A549 (cell line): ENCODE measurements around the gene SH3RF3. TPM values are rescaled to one million over a fixed set of nuclear protein-coding genes. Genes with fewer than 3 reads are reported as not detected.

Experiments
- ATAC-seq, 2 experiments: fragments of 200-7000 bp in 1 of 2; fragments of >200 bp in 1 of 2; cut with Nextera tagmentation in 1 of 2; cut with Tn5 transposase in 1 of 2; 3 replicates each; pipeline versions ENCODE4 v1.8.0 to v1.9.1; 2018 to 2020; ENCODE audit warnings: mild to moderate bottlenecking in 1 of 2, moderate library complexity in 1 of 2
- CTCF ChIA-PET: fragments of 300-600 bp; sonication (Branson Sonifier 250); formaldehyde crosslinking; extraction: SDS; loops from one replicate; lab custom pipeline; 2021; ENCODE audit warnings: antibody characterized with exemption, inconsistent platforms; lab: Yijun Ruan, JAX
- POLR2A ChIA-PET: fragments of 350-600 bp; formaldehyde crosslinking; extraction: SDS; loops from one replicate; lab custom pipeline; 2021; ENCODE audit warnings: antibody characterized with exemption, inconsistent platforms; lab: Yijun Ruan, JAX
- DNase-seq, 2 experiments: peaks; one replicate each; pipeline versions ENCODE4 v3.0.0 to v3.0.0-alpha.2; 2011 to 2016; ENCODE audit warnings: low read depth in 1 of 2, low spot score in 1 of 2
- FAIRE-seq: peaks from 2 replicates; lab custom pipeline; 2011; peaks lifted over from hg19 to GRCh38; lab: Jason Lieb, UNC
- H3K27ac ChIP-seq, 2 experiments: fragments of >200 bp; sonication (Bioruptor Twin); formaldehyde crosslinking; 3 replicates each; pipeline ENCODE4 v1.5.1; 2016 to 2017
- H3K4me1 ChIP-seq: fragments of >200 bp; sonication (Bioruptor Twin); formaldehyde crosslinking; 3 replicates; pipeline ENCODE4 v1.6.1; 2016
- H3K4me2 ChIP-seq: fragments of >200 bp; sonication (Bioruptor Twin); formaldehyde crosslinking; 3 replicates; pipeline ENCODE4 v1.6.1; 2016
- H3K4me3 ChIP-seq: fragments of >200 bp; sonication (Bioruptor Twin); formaldehyde crosslinking; 3 replicates; pipeline ENCODE4 v1.5.1; 2016
- H3K9me3 ChIP-seq: fragments of >200 bp; sonication (Bioruptor Twin); formaldehyde crosslinking; 3 replicates; pipeline ENCODE4 v1.6.1; 2016
- BHLHE40 ChIP-seq: IDR thresholded peaks from 2 replicates; pipeline ENCODE4 v1.6.1; 2012; ENCODE audit warnings: low read depth, low read length, inconsistent platforms
- CBX2 ChIP-seq: fragments of 200-600 bp; sonication (generic); IDR thresholded peaks from 2 replicates; pipeline ENCODE4 v1.6.1; 2016; ENCODE audit warnings: low read depth, mild to moderate bottlenecking, borderline replicate concordance
- CEBPB ChIP-seq, 2 experiments: fragments of >200 bp in 1 of 2; sonication (Bioruptor Twin) in 1 of 2; formaldehyde crosslinking in 1 of 2; IDR thresholded peaks; 2 replicates each; pipeline ENCODE4 v1.6.1; 2012 to 2016
- CHD4 ChIP-seq: fragments of 200-600 bp; sonication (generic); IDR thresholded peaks from 2 replicates; pipeline ENCODE4 v1.6.1; 2016; ENCODE audit warnings: antibody characterized with exemption, mild to moderate bottlenecking, borderline replicate concordance
- CTCF ChIP-seq: fragments of >200 bp; sonication (Bioruptor Twin); formaldehyde crosslinking; IDR thresholded peaks from 3 replicates; pipeline ENCODE4 v1.5.1; 2016
- EHF ChIP-seq: fragments of 250-450 bp; sonication (Bioruptor Pico); IDR thresholded peaks from 2 replicates; pipeline ENCODE4 v1.5.0; 2020; ENCODE audit warnings: mild to moderate bottlenecking
- EHMT2 ChIP-seq: fragments of 200-600 bp; sonication (generic); IDR thresholded peaks from 2 replicates; pipeline ENCODE4 v1.6.1; 2016; ENCODE audit warnings: antibody characterized with exemption, low read depth, mild to moderate bottlenecking, moderate library complexity
- FOSL2 ChIP-seq, 2 experiments: fragments of 450-650 bp in 1 of 2; fragments of >200 bp in 1 of 2; sonication (Bioruptor Twin) in 1 of 2; formaldehyde crosslinking; IDR thresholded peaks; 2 replicates each; pipeline versions ENCODE4 v1.5.0 to v1.6.1; 2016 to 2020; ENCODE audit warnings: mild to moderate bottlenecking in 1 of 2, moderate library complexity in 1 of 2
- FOXS1 ChIP-seq: fragments of 250-450 bp; sonication (Bioruptor Pico); IDR thresholded peaks from 2 replicates; pipeline ENCODE4 v1.5.0; 2020; ENCODE audit warnings: mild to moderate bottlenecking, moderate library complexity
- GATA3 ChIP-seq: IDR thresholded peaks from 2 replicates; pipeline ENCODE4 v1.6.1; 2012; ENCODE audit warnings: borderline replicate concordance
- HOXA7 ChIP-seq: fragments of 250-450 bp; sonication (Bioruptor Pico); IDR thresholded peaks from 2 replicates; pipeline ENCODE4 v1.5.0; 2020; ENCODE audit warnings: mild to moderate bottlenecking, moderate library complexity
- HOXB13 ChIP-seq: fragments of 250-450 bp; sonication (Bioruptor Pico); IDR thresholded peaks from 2 replicates; pipeline ENCODE4 v1.5.0; 2020; ENCODE audit warnings: low read depth, mild to moderate bottlenecking, moderate library complexity
- HOXB5 ChIP-seq: fragments of 250-450 bp; sonication (Bioruptor Pico); IDR thresholded peaks from 2 replicates; pipeline ENCODE4 v1.5.0; 2020; ENCODE audit warnings: mild to moderate bottlenecking, moderate library complexity
- JUN ChIP-seq, 2 experiments: fragments of >200 bp; sonication (Bioruptor Twin); formaldehyde crosslinking; IDR thresholded peaks; 2 replicates in 1 of 2; 3 replicates in 1 of 2; pipeline ENCODE4 v1.6.1; 2016 to 2017
- KDM5A ChIP-seq: fragments of 200-600 bp; sonication (generic); IDR thresholded peaks from 2 replicates; pipeline ENCODE4 v1.6.1; 2016; ENCODE audit warnings: antibody characterized with exemption, mild to moderate bottlenecking
- MAFK ChIP-seq: fragments of 450-650 bp; IDR thresholded peaks from 2 replicates; pipeline ENCODE4 v1.6.1; 2014; ENCODE audit not compliant: partially characterized antibody
- NFE2L2 ChIP-seq: fragments of 150-350 bp; conservative IDR thresholded peaks from 2 replicates; pipeline ENCODE4 v1.6.1; 2014; ENCODE audit warnings: low read length
- RARB ChIP-seq: fragments of 250-450 bp; sonication (Bioruptor Pico); IDR thresholded peaks from 2 replicates; pipeline ENCODE4 v1.8.0; 2021; ENCODE audit warnings: mild to moderate bottlenecking, moderate library complexity
- RFX5 ChIP-seq: fragments of 450-650 bp; IDR thresholded peaks from 2 replicates; pipeline ENCODE4 v1.7.1; 2014; ENCODE audit warnings: antibody characterized with exemption, mild to moderate bottlenecking, moderate library complexity
- RNF2 ChIP-seq: fragments of 200-600 bp; sonication (generic); IDR thresholded peaks from 2 replicates; pipeline ENCODE4 v1.6.1; 2016; ENCODE audit warnings: low read depth, mild to moderate bottlenecking, antibody characterized with exemption, moderate library complexity, borderline replicate concordance
- SREBF2 ChIP-seq: fragments of 450-650 bp; IDR thresholded peaks from 2 replicates; pipeline ENCODE4 v1.6.1; 2014; ENCODE audit warnings: mild to moderate bottlenecking, moderate library complexity
- TFCP2L1 ChIP-seq: fragments of 250-450 bp; sonication (Bioruptor Pico); IDR thresholded peaks from 2 replicates; pipeline ENCODE4 v1.5.0; 2021; ENCODE audit warnings: mild to moderate bottlenecking
- USF2 ChIP-seq: fragments of 450-650 bp; IDR thresholded peaks from 2 replicates; pipeline ENCODE4 v1.6.1; 2014; ENCODE audit warnings: antibody characterized with exemption
- ZC3H11A ChIP-seq: fragments of 450-650 bp; IDR thresholded peaks from 2 replicates; pipeline ENCODE4 v1.6.1; 2014; ENCODE audit warnings: antibody characterized with exemption, mild to moderate bottlenecking
- WGBS: methylation state at CpG from one replicate; pipeline ENCODE4 v1.1.6; 2017; ENCODE audit errors: missing lambda C conversion rate; 5-methylcytosine and 5-hydroxymethylcytosine counted together
- polyA plus RNA-seq, 4 experiments: library from polyadenylated mRNA; depleted of rRNA in 3 of 4; stranded (reverse); fragments of >200 nt; fragmentation: RNase III in 1 of 4; extraction: RNeasy Plus Mini Kit Qiagen cat#74134 plus additional on column Dnase treatment in 1 of 4; gene quantifications; 2 replicates in 3 of 4; 3 replicates in 1 of 4; pipeline ENCODE4 v1.2.3, GENCODE V29; 2011 to 2017
- TF ChIP-seq, protein P1 (sequence below): IDR thresholded peaks from 2 replicates; pipeline ENCODE4 v1.6.1; 2012; ENCODE audit warnings: low read depth, borderline replicate concordance
- TF ChIP-seq, protein P2 (sequence below): IDR thresholded peaks from 2 replicates; pipeline ENCODE4 v1.6.1; 2012

Gene SH3RF3
- polyA plus RNA-seq, 2 of the 4 experiments (the other 2 are of a cell fraction) = 0.04 to 0.21 TPM

- no peak overlapping the region for H3K4me3 ChIP-seq
- ChIA-PET POLR2A (no interaction called here), CTCF (interaction anchor here (0.8 kb wide), 1 partner anchor 129 kb away, joined by 3 read pairs; no protein-coding TSS in a partner anchor)
- FAIRE-seq = no peak
- no peak overlapping the region for H3K4me2 ChIP-seq
- no peaks in the 10 kb centered on the region for H3K9me3 ChIP-seq
- H3K4me1 ChIP-seq = no peaks in the 10 kb centered on the region
- H3K27ac ChIP-seq = no peak overlapping the region
- 42% methylated on average over 12 of the region's 12 CpGs for WGBS
- TF ChIP-seq USF2 = no peak
- TF ChIP-seq CHD4 = no peak
- no peak for TF ChIP-seq EHMT2
- TF ChIP-seq EHF = no peak
- TF ChIP-seq FOXS1 = no peak
- no peak for TF ChIP-seq FOSL2 (IDR thresholded peaks at IDR 0.05)
- no peak for TF ChIP-seq FOSL2 (CRISPR knock-in tag; IDR thresholded peaks at IDR 0.05)
- TF ChIP-seq TFCP2L1 (CRISPR knock-in tag) = no peak
- no peak for TF ChIP-seq CTCF
- TF ChIP-seq, protein P1, sequence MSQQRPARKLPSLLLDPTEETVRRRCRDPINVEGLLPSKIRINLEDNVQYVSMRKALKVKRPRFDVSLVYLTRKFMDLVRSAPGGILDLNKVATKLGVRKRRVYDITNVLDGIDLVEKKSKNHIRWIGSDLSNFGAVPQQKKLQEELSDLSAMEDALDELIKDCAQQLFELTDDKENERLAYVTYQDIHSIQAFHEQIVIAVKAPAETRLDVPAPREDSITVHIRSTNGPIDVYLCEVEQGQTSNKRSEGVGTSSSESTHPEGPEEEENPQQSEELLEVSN = no peak
- no peak for TF ChIP-seq ZC3H11A
- no peak for TF ChIP-seq KDM5A
- TF ChIP-seq HOXB5 (CRISPR knock-in tag) = no peak
- TF ChIP-seq CBX2 = no peak
- no peak for TF ChIP-seq MAFK
- no peak for TF ChIP-seq SREBF2
- TF ChIP-seq BHLHE40 = no peak
- no peak for TF ChIP-seq CEBPB (IDR thresholded peaks at IDR 0.05)
- TF ChIP-seq, all 56 proteins: peak for 0
- ATAC-seq = no peak
- DNase-seq = no peak
These were observed 251.7 kb downstream of the SH3RF3 start for GRCh38 chr2:109380502-109381326.

DNA sequence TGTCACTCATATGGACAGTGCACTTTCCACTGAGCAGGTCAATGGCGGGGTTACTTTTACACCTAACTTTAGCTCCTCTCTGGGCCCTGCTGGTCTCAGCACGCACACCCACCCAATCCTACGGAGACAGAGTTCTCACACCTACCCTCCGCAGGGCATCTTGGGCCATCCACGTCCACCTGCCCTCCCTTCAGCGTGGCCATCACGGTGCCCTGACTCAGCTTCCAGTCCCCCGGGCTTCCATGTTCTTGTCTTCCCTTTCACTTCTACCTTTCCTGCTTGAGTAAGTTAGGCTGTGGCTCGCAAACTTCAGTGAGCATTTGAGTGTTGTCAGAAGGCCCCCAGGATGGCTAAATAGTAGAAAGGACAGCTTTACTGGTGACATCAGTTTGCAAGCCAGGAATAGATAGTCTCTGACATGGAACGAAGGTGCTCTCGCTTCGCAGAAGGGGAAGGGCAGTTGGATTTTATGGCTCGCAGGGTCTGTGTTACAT, 252.4 kb downstream of the SH3RF3 start:
- Histone ChIP-seq H3K4me1 (no peaks in the 10 kb centered on the region), H3K27ac (no peak overlapping the region), H3K9me3 (no peaks in the 10 kb centered on the region), H3K4me2 (no peak overlapping the region), H3K4me3 (no peak overlapping the region)
- no peak for TF ChIP-seq RNF2
- TF ChIP-seq HOXA7 (CRISPR knock-in tag) = no peak
- TF ChIP-seq NFE2L2 = no peak
- TF ChIP-seq EHMT2 = no peak
- no peak for TF ChIP-seq JUN (IDR thresholded peaks at IDR 0.05)
- TF ChIP-seq EHF = no peak
- no peak for TF ChIP-seq HOXB13 (CRISPR knock-in tag)
- no peak for TF ChIP-seq RARB (CRISPR knock-in tag)
- TF ChIP-seq, protein P2, sequence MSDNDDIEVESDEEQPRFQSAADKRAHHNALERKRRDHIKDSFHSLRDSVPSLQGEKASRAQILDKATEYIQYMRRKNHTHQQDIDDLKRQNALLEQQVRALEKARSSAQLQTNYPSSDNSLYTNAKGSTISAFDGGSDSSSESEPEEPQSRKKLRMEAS = no peak
- TF ChIP-seq RFX5 = no peak
- no peak for TF ChIP-seq FOSL2 (IDR thresholded peaks at IDR 0.05)
- TF ChIP-seq FOSL2 (CRISPR knock-in tag; IDR thresholded peaks at IDR 0.05) = no peak
- no peak for TF ChIP-seq GATA3
- DNase-seq (no peak), FAIRE-seq (no peak), ATAC-seq (no peak)
- ChIA-PET POLR2A (no interaction called here), CTCF (interaction anchor here (0.8 kb wide), 1 partner anchor 129 kb away, joined by 3 read pairs; no protein-coding TSS in a partner anchor)
- WGBS = 54% methylated on average over 13 of the region's 13 CpGs
